ENCODE measurements around the gene MGAT5. TPM values are rescaled to one million over a fixed set of nuclear protein-coding genes. Genes with fewer than 3 reads are reported as not detected.

MGAT5 gene
- polyA plus RNA-seq, 1 donor, result 46.5 TPM

DNA sequence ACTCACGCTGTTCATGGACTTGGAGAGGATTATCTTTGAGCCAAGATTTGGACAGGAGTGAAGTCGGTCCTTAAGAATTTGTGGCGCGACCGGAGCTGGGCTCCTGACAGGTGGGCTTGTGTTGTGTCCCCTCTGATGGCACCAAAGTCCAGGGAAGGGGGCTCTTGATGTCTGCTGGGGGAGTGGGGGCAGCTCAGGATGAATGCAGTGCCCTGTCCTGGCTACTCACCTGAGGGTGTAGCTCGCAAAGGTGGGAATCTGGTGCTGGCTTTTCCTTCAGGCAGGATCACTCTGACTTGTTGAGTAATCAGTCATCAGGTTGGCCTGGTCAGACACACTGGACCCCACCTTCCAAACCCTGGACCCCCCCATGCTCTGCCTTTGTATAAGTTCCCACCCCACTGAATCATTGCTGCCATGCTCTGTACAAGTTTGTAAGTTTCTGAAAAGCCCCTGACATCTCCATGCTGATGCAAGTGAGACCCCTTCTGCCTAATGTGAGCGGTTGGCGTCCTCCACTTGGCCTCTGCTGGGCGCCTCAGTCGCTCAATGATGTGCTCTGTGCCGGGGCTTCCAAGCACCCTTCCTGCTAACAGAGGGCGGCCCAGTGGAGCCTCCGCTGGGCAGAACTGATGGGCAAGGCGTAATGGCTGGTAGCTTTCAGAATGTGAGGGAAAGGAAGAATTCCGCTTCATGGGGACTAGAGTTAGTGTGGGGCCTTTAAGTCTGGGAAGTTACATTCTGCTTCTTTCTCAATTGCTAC, 196.1 kb downstream of the MGAT5 start:
- no peak for DNase-seq

DNA sequence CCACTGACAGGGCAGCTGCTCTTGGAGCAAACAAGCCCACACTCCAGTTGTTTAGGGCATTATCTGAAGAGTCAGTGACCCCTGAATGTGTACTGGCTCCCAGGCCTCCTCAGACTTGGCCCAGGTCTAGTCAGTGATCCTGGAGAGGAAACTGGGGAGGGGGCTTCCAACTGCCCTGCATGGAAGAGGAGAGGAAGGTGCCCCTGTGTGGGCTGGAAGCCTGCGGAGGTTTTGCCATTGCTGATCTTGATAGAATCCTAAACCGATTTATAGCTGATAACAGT, 197.4 kb downstream of the MGAT5 start:
- DNase-seq, result no peak

DNA sequence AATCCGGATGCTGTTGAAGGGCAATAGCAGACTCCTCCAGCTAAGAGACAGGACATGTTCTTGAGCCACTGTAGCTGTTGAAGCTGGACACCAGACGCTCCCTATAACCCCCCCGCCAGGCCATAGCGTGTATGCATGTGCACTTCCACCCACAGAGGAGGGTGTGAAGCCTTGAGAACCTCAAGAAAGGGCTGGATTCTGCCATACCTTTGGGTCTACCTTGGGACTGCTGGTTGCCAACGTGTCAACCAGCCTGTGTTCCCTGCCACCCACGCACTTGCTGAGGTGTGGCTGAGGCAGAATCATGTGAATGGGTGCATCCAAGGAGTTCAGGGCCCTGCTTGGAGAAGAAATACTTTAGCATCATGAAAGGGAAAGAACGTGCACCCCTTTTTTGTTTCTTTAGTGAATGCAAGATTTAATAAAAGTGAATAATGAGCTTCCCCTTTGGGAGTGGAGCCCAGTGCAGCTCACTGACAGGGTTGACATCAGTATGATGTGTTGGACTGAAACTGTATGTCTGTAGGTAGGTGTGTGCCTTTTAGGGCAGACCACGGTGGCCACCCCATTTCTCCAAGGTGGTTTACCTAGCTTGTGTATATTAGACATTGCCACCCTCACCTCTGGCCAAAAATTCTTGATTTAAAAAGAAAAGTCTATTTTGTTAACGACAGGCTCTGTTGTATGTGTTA, 198.3 kb downstream of the MGAT5 start:
- no peak for DNase-seq

DNA sequence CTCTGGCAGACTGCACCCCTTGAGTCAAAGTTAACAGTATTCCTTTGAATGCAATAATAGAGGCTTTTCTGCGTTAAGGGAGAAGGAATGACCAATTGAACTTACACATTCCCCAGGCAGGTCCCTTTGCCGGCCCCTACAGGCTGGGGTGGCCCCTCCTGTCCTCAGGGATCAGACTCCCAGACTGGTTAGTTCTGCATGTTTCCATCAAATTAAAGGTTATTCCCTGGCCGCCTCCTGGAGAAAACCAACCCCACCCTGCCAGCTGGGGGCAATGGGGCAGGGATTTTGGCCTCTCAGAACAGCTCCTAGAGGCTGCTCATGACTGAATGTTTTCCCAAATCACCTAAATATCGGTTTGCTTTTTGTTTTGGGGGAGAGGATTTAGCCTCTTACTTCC, 199.6 kb downstream of the MGAT5 start:
- no peak for DNase-seq

DNA sequence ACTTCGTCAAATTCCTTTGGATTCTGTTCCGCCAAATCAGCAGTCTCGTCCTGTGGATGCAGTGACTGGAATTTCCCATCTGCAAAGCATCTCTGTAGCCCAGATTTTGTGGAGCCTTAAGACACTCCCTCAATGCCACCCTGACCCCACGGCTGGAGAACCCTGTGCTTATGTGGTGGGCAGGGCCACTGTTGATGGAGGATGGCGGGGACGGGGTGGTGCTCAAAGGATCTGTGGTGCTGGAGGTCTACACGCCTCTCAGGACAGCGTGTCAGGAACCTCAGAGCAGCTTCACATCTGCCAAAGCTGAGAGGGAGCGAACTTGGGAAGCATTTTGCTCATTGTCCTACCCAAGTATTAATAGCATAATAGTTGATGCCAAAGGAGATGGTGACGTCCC, 200.1 kb downstream of the MGAT5 start:
- DNase-seq, result no peak

DNA sequence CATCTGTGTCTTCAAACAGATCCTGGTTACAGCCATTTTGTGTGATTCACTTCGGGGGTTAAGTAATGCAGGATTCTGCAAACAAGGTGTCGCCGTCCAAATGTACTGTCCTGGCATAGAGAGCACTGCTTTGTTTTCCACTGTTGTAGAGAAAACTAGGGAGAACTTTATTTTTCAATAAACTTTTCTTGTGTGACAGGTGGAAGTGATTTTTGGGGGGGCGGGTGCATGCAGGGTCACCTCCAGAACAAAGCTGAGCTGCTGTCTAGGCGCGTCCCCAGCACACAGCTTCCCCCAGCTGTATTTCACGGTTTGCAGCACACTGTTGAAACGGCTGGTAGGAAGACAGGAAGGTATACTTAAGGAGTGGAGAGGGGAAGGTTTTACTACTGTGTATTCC, 200.6 kb downstream of the MGAT5 start:
- no peak for DNase-seq

DNA sequence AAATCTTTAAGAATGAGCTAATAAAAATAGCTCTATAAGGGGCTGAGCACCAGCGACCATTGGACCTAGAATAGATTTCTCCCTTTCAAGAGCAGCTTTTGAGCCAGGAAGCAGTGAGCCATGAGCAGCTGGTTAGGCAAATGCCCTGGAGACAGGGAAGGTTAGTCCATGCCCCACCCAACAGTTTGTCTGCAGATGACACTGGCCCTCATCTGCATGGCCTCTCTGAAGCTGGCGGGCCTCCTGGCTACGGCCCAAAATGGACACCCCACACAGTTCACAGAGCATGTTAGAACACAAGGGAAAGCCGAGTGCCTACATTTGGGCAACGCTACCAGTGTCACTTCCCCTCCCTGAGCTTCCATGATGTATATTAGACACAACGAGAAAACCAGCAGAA, 201.1 kb downstream of the MGAT5 start:
- no peak for DNase-seq

DNA sequence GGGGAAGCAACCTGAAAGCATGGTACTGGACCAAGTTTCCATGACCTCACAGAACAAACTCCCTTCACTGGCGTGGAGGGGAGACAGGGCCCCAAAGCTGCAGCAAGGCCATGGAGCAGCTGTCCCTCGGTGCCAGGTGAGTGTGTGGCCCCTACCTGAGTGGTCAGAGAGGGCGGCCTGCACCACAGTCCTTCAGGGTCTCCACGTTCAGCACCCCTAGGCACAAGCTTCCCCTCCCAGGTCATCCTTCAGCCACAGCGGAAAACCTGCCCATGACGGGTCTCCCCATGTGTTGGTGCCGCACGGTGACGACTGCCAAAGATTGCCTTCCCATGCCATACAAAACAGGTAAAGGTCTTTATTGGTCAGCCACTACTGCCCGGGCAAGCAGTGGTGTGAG, 201.6 kb downstream of the MGAT5 start:
- DNase-seq, result no peak

DNA sequence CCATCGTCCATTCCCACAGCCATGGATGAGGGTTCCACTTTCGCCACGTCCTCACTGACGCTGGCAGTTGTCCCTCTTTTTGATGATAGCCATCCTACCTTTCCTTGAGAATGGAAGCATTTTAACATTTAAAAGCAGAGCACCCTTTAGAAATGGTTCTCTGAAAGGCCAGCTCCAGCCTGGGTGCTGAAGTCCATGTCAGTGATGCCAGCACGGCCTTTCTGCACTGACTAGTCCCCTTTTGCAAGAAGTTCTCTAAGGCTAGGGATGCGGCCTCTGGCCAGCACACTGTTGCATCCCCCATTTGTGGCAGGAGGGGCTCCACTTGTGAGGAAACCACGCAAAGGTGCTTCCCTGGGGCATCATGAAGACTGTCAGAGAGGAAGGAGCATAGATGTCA, 203.5 kb downstream of the MGAT5 start:
- no peak for DNase-seq

DNA sequence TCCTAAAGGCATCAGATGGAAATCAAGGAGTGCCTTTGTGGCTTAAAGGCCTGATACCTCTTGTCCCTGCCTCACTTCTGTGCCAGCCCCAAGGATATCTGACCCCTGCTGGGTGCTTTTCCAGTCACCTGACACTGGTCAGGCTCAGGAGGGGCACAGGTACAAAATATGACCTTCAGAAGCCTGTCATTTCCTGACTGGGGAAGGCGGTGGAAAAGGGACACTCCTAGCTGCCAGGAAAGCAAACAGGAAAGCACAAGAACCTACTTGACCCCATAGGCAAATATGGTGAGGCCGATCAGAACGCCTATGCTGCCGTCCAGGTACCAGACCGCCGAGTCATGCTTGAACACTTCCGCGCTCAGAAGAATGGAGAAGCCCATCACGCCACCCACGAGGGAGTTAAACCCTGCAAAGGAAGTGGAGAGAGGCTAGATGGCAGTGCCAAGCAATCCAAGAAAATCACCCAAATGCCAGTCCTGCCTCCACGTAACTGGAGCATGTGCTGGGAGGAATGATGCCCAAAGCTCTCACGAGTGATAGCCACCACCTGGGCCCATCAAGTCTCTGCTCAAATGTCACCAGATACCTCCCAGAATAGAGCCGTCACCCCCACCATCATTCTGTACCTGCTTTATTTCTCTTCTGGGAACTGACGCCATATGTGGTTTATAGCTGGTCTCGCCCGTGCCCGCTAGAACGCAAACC, 204.0 kb downstream of the MGAT5 start:
- DNase-seq, result no peak

DNA sequence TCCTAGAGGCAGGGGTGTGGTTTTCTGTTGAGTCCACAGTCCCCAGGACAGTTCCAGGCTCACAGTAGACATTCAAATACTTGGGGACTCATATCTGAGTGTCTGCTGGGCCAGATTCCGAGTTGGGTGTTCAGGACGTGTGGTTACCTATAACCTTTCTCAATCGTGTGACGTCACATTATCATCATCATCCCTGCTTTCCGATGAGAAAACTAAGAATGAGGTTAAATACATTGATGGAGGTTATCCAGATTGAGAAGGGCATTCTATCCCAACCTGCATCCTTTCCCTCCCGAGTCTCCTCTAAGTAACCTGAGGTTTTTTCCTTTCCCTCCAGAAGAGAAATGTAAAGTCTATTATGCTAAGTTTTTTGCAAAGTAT, 204.6 kb downstream of the MGAT5 start:
- DNase-seq, result no peak

DNA sequence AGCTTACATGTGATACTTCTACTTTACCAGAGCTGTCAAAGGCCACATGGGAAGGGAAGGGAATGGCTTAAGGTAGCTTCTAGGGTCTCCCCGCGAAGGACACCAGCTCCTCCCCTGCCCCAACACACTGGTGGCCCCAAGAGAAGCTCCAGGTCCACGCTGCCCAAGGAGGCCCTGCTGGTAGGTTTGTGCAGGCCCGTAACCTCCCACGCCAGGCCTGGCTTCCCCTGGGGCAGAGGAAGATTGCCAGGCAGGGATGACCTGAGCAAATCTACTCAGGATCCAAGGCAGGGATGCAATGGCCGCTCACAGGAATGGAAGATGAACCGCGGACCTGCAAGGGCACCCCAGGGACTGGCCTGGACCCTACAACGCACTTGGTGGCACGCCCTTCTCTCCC, 205.1 kb downstream of the MGAT5 start:
- DNase-seq, result no peak

DNA sequence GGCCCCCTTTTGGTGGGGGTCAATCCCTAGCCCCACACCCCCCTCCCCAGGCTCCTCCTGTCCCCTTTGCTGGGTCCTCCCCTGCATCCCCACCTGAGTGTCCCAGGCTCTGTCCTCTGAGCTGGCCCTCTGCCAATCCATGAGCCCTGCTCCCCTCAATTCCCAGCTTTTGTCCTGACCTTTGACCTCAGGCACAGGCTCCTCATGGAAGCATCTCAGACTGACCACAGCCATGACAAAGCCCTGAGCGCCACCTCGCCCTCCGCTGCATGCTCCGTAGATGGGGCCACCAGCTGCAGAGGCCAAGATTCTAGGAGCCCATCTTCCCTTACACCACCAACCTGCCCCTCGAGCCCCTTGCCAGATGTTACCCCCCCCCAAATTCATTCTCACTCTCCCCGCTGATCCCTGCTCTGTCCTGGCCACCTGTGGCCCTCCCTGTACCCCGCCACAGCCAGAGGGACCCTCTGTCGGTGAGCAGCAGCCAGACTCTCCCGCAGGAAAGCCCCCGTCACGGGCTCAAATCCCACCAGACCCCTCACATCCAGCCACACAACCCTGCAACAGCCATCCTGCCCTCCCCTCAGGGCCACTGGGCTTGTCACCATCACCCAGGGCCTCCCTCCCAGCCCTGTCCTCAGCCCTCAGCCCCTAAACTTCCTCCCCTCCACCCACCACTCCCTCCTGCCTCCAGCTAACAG, 206.0 kb downstream of the MGAT5 start:
- DNase-seq, result no peak

DNA sequence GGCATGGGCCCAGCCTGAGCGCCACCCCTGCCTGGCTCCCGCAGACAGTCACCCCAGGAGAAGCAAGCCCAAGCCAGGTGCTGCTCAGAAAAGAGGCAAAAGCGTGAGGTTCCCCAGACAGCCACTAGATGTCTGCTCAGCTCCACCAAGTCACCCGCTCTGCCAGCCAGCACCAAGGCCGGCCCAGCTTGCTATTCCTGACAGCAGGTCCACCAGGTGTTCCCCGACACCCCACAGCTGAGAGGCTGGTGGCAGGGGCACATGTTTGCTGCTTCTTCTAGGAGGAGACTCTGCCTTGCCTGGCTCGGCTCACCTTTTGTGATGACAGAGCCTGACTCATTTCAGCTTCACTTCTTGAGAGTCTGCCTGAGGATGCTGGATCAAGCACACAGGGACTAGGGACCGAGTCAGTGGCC, 206.7 kb downstream of the MGAT5 start:
- no peak for DNase-seq

DNA sequence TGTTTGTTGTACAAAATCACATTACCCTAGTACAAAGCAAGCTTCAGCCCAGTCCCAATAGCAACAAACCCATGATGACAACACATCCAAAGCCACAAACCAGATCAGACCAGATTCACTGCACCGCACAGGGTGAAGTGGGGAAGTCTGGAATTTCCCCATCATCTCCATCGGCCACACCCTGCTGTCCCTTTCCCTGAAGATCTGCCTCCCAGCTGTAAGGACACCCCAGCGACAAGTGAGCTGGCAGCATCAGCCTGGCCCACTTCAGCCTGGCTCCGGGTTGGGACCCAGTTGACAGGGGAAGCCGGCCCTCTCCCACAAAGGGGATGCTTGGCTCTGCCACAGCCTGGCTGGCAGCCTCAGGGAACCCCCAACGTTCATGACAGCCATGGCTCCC, 207.6 kb downstream of the MGAT5 start:
- DNase-seq, result no peak

DNA sequence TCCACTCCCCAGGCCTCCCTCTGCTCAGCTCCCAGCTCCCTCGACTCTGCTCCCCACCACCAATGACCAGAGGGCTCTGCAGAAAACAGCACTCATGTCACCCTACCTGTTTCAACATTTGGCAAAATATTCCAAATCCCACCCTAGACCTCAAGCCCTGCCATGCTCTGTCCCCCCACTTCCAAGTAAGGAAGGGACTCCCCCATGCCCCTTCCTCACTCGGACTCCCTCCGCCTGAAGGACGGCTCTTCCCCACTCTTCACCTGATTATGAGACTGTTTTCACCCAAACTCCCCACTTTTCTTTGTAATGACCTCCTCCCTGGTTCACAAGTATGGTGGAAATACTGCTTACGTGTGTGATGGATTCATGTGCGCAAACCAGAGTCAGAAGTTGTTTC, 208.4 kb downstream of the MGAT5 start:
- no peak for DNase-seq

DNA sequence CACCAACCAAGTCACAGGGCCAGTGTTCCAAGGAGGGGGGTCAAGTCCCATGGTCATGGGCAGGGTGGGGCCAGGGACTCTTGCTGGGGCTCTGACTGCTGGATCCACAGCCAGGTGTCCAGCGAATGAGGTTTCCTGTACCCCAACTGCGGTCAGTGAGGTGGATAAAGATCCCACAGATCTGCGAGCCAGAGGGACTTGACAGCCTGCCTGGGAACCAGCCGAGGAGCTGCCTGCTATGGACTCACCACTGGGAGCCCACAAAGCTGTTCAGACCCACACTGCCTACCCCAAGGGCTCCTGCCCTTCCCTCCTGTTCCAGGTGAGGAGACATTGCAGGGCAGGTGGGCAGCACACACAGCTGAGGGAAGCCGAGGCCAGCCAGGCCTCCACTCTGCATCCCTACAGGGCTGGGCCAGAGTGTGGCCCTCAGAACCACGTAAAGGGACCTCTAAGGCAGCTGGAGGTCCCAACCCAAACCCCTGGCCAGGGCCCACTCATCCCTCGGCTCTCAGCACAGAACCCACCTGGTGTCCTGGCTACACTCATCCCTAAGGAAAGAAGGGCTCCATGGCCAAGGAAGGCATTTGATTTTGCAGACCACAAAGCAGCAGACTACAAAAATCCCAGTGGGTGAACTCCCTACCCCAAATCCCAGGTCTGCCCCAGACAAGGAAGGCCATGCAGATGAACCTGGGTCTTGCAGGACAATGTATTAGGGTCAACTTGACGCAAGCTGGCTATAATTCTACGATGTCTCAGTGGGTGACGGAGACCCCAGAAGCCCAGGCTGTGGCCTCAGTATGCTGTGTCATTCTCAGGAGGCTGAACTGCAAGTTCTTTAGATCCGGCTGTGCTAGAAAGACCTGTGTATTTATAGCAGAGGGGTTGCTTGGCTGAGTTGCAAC, 209.2 kb downstream of the MGAT5 start:
- no peak for DNase-seq

DNA sequence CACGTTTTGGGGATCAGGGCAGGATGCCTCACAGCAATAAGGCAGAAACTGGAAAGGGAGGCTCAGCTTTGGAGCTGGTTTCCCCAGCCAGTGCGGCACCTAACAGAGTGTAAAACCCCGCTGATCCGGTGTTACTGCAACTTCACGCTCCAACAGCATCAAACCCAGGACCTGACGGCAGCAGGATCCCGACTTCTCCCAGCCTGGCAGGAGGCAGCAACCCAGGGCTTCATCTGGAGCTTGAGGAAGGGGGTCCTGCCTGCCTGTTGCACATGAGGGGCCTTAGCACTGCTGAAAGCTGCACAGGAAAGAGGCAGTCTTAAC, 209.8 kb downstream of the MGAT5 start:
- no peak for DNase-seq

DNA sequence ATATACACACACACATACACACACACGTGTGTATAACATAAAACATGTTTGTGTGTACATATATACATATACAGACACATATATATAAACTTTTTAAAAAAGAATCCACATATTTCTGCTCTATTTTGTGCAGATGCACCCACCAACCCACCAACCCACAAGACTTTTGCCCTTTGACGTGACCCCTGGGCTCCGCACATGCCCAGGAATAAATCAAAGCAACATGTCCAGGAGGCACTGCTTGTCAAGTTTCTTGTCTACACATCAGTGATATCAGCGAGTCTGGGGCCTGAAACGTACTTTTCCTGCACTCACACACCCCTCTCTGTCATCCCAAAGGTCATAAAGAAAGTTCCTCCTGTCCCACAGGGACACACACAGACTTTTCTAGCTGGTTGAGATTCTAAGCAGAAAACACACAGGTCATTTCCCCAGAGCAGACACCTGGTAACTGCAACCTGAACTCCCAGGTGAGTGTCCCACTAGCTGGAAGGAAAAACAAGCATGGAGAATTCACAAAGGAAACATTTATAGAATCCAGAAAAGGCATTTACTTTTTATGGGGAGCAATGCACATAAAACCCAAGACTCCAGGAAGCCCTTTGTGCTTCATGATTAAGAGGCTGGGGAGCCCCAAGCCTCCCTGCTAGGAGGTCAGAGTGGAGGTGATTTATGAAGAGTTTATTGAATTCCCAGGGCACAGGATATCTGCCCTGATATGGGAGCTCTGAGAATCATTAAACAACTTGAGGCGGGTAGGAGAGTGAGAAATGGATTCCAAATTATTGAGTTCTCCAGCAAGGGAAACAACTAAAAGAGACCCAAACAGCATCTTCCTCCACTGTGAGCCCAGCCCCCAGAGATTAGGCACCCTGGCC, 211.6 kb downstream of the MGAT5 start:
- no peak for DNase-seq

DNA sequence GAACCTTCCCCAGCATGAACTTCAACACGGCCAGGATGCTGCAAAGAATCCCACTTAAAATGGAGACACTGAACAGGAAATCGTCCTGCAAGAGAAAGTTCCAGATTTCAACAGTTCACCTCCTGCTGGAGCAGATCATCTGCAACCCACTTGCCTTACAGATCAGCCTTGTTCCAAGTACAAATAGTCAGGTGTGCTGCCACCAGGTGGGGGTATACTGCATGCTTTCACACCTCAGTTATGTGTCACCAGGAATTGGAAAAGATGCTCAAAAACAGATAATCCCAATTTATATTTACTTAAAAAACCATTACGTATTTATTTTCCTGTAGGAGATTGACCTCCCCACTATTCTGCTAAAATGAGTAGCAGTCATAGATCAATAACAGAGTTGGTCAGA, 212.3 kb downstream of the MGAT5 start:
- DNase-seq, result no peak

DNA sequence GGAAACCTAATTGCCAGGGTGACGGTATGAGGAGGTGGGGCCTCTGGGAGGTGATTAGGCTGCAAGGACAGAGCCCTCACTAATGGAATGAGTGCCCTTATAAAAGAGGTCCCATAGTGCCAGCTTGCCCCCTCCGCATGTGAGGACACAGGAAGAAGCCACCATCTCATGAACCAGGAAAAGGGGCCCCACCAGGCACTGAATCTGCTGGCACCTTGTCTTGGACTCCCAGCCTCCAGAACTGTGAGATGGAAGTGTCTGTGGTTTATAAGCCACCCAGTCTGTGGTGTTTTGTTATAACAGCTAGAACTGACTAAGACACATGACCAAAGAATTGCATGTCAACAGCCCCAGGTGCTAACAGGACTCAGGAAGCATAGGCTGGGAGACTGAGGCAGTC, 214.3 kb downstream of the MGAT5 start:
- DNase-seq, result no peak
